DOHH2 (cell line): ENCODE measurements around the gene RPS28.

Experiments used
- CTCF ChIP-seq: fragments of 200-600 bp; sonication (generic); IDR thresholded peaks from one replicate; pipeline ENCODE4 v1.5.1; 2014; ENCODE audit warnings: antibody characterized with exemption, mild to moderate bottlenecking, low read depth, low read length; ENCODE audit not compliant: poor library complexity, severe bottlenecking
- EZH2phosphoT487 ChIP-seq: fragments of 200-600 bp; sonication (generic); IDR thresholded peaks from 2 replicates; pipeline ENCODE4 v1.6.1; 2017; ENCODE audit warnings: borderline replicate concordance, mild to moderate bottlenecking, antibody characterized with exemption, low read length, moderate library complexity, mixed read lengths

GRCh38 chr19:8336072-8336569, 14.8 kb downstream of the RPS28 start:
- TF ChIP-seq CTCF: no peak
- TF ChIP-seq EZH2phosphoT487: no peak
